HepG2 (cell line): Measurements from ENCODE around the gene PLA2G2A. TPM values are rescaled to one million over a fixed set of nuclear protein-coding genes. Genes with fewer than 3 reads are reported as not detected.
A peak's percentile ranks its signal among the peaks of the same experiment; 100 is the strongest.

Source experiments
- ARID5B ChIP-seq: IDR thresholded peaks from 2 replicates; pipeline ENCODE4 v1.4.0; 2020; ENCODE audit warnings: mild to moderate bottlenecking, missing genetic modification reagents
- ARNTL ChIP-seq: sonication (generic); formaldehyde crosslinking; IDR thresholded peaks from 2 replicates; pipeline ENCODE4 v1.4.0; 2020; ENCODE audit warnings: mild to moderate bottlenecking, missing genetic modification reagents
- ATF5 ChIP-seq: sonication (generic); formaldehyde crosslinking; IDR thresholded peaks from 2 replicates; pipeline ENCODE4 v1.4.0; 2020; ENCODE audit warnings: mild to moderate bottlenecking, low read depth, missing genetic modification reagents
- GLMP ChIP-seq: sonication (generic); formaldehyde crosslinking; IDR thresholded peaks from 2 replicates; pipeline ENCODE4 v1.9.0; 2021; ENCODE audit warnings: missing genetic modification reagents, mild to moderate bottlenecking, borderline replicate concordance
- GMEB2 ChIP-seq: IDR thresholded peaks from 2 replicates; pipeline ENCODE4 v1.6.1; 2016; ENCODE audit warnings: missing biosample characterization, missing genetic modification reagents, low read depth
- HNF4G ChIP-seq, 2 experiments: sonication (generic) in 1 of 2; formaldehyde crosslinking in 1 of 2; IDR thresholded peaks; 2 replicates each; pipeline versions ENCODE4 v1.4.0 to v1.6.1; 2011 to 2020; ENCODE audit warnings: borderline replicate concordance in 2 of 2, low read depth in 2 of 2, mild to moderate bottlenecking in 2 of 2, low read length in 1 of 2, missing genetic modification reagents in 1 of 2, moderate library complexity in 1 of 2
- ISX ChIP-seq: sonication (generic); formaldehyde crosslinking; conservative IDR thresholded peaks from 2 replicates; pipeline ENCODE4 v1.5.0; 2020; ENCODE audit warnings: missing genetic modification reagents
- JUN ChIP-seq: sonication (generic); formaldehyde crosslinking; IDR thresholded peaks from 2 replicates; pipeline ENCODE4 v1.4.0; 2020; ENCODE audit warnings: mild to moderate bottlenecking, missing genetic modification reagents
- RORA ChIP-seq: sonication (generic); formaldehyde crosslinking; IDR thresholded peaks from 2 replicates; pipeline ENCODE4 v1.5.0; 2020; ENCODE audit warnings: mild to moderate bottlenecking, missing genetic modification reagents, moderate library complexity
- SKIL ChIP-seq: sonication (generic); formaldehyde crosslinking; IDR thresholded peaks from 2 replicates; pipeline ENCODE4 v1.8.0; 2022; ENCODE audit warnings: missing genetic modification reagents, mild to moderate bottlenecking, moderate library complexity, borderline replicate concordance
- SMAD1 ChIP-seq: sonication (generic); formaldehyde crosslinking; IDR thresholded peaks from 2 replicates; pipeline ENCODE4 v1.4.0; 2020; ENCODE audit warnings: missing genetic modification reagents, low read depth, mild to moderate bottlenecking, borderline replicate concordance
- SRSF9 ChIP-seq: fragments of 200-400 bp; formaldehyde crosslinking; IDR thresholded peaks from 2 replicates; pipeline ENCODE4 v1.6.1; 2018; ENCODE audit warnings: borderline replicate concordance, mild to moderate bottlenecking, low read depth, low read length; ENCODE audit not compliant: insufficient read depth, poor library complexity, severe bottlenecking
- TP53 ChIP-seq: sonication (generic); formaldehyde crosslinking; conservative IDR thresholded peaks from 2 replicates; pipeline ENCODE4 v1.4.0; 2020; ENCODE audit warnings: missing genetic modification reagents
- ZNF335 ChIP-seq: sonication (generic); formaldehyde crosslinking; IDR thresholded peaks from 2 replicates; pipeline ENCODE4 v1.4.0; 2020; ENCODE audit warnings: missing genetic modification reagents
- ZNF547 ChIP-seq: sonication (generic); formaldehyde crosslinking; IDR thresholded peaks from 2 replicates; pipeline ENCODE4 v1.5.1; 2020; ENCODE audit warnings: mild to moderate bottlenecking, missing genetic modification reagents
- ZNF7 ChIP-seq: IDR thresholded peaks from 2 replicates; pipeline ENCODE4 v1.6.1; 2016; ENCODE audit warnings: missing biosample characterization, missing genetic modification reagents
- ZXDC ChIP-seq: sonication (generic); formaldehyde crosslinking; IDR thresholded peaks from 2 replicates; pipeline ENCODE4 v1.5.0; 2020; ENCODE audit warnings: mild to moderate bottlenecking, missing genetic modification reagents
- polyA plus RNA-seq, 8 experiments: library from polyadenylated mRNA; depleted of rRNA in 3 of 8; stranded (reverse) in 7 of 8; unstranded in 1 of 8; fragments of >200 nt; fragmentation: Illumina TruSeq in 4 of 8; extraction: Trizol in 4 of 8; gene quantifications; 2 replicates each; pipeline versions ENCODE4 v1.2.1 to v1.2.3, GENCODE V29; 2011 to 2016; ENCODE audit warnings: low read depth in 4 of 8, missing spikeins in 1 of 8, mixed read lengths in 1 of 8; ENCODE audit not compliant: insufficient read depth in 1 of 8
- total RNA-seq, 5 experiments: library from RNA; depleted of rRNA; stranded (reverse); fragments of >200 nt; fragmentation: Illumina TruSeq; extraction: Trizol; gene quantifications; 2 replicates each; pipeline ENCODE4 v1.2.3, GENCODE V29; 2016; ENCODE audit warnings: low read depth in 1 of 5

The PLA2G2A gene
- total and polyA plus RNA-seq, 2 of the 13 experiments (the other 11 are each of a cell fraction or from before 2014, with no cell fraction given) = 0.35 to 30.3 TPM

- TF ChIP-seq TP53 (CRISPR knock-in tag) (peak; percentile 49; the same call in 1 of the 2 replicates), ZNF7 (CRISPR knock-in tag) (no peak), ATF5 (CRISPR knock-in tag) (no peak), GLMP (CRISPR knock-in tag) (no peak), ARNTL (CRISPR knock-in tag) (no peak), SMAD1 (no peak), ZNF547 (CRISPR knock-in tag) (no peak), ZNF335 (CRISPR knock-in tag) (no peak), SKIL (CRISPR knock-in tag) (peak; percentile 96), ISX (CRISPR knock-in tag) (no peak), JUN (CRISPR knock-in tag) (no peak), RORA (no peak), GMEB2 (no peak), ZXDC (CRISPR knock-in tag) (no peak), SRSF9 (no peak), HNF4G (IDR thresholded peaks at IDR 0.05; ENCODE audit: borderline replicate concordance, low read depth, low read length) (peak; percentile 25; the same call in 1 of the 2 replicates), HNF4G (CRISPR knock-in tag; IDR thresholded peaks at IDR 0.05; ENCODE audit: borderline replicate concordance, low read depth) (no peak), ARID5B (peak; percentile 100)
Measured at GRCh38 chr1:19987719-19988118, 8.3 kb upstream of the PLA2G2A start (continued).
